K562 (cell line): ENCODE data around the gene TNIP1. TPM values are rescaled to one million over a fixed set of nuclear protein-coding genes. Genes with fewer than 3 reads are reported as not detected.

Experiments
- GABPB1 ChIP-seq: sonication (generic); formaldehyde crosslinking; IDR thresholded peaks from 2 replicates; pipeline ENCODE4 v1.8.0; 2022; ENCODE audit warnings: mild to moderate bottlenecking, missing genetic modification reagents
- KAT7 ChIP-seq: sonication (generic); formaldehyde crosslinking; IDR thresholded peaks from 2 replicates; pipeline ENCODE4 v1.8.0; 2022; ENCODE audit warnings: missing genetic modification reagents, mild to moderate bottlenecking, borderline replicate concordance
- SNIP1 ChIP-seq: fragments of 450-650 bp; IDR thresholded peaks from 2 replicates; pipeline ENCODE4 v1.7.1; 2017; ENCODE audit warnings: low read depth, mild to moderate bottlenecking
- SRF ChIP-seq, 2 experiments: fragments of 250-450, 450-650 bp in 1 of 2; sonication (Bioruptor Pico) in 1 of 2; sonication (generic) in 1 of 2; formaldehyde crosslinking; IDR thresholded peaks; 2 replicates each; pipeline versions ENCODE4 v1.5.0 to v1.5.1; 2020 to 2022; ENCODE audit warnings: mild to moderate bottlenecking in 1 of 2, missing genetic modification reagents in 1 of 2
- ZC3H11A ChIP-seq: IDR thresholded peaks from 2 replicates; pipeline ENCODE4 v1.6.1; 2012; ENCODE audit warnings: low read depth, low read length, improper control_type of control experiment
- ZKSCAN3 ChIP-seq: fragments of 250-450 bp; sonication (Bioruptor Pico); IDR thresholded peaks from 2 replicates; pipeline ENCODE4 v1.4.0; 2020
- ZNF174 ChIP-seq: fragments of 250-450 bp; sonication (Bioruptor Pico); IDR thresholded peaks from 2 replicates; pipeline ENCODE4 v1.4.0; 2020; ENCODE audit warnings: mild to moderate bottlenecking
- ZNF212 ChIP-seq: fragments of 450-650 bp; formaldehyde crosslinking; IDR thresholded peaks from 2 replicates; pipeline ENCODE4 v1.4.0; 2020; ENCODE audit warnings: mild to moderate bottlenecking
- ZNF431 ChIP-seq: sonication (generic); formaldehyde crosslinking; IDR thresholded peaks from 2 replicates; pipeline ENCODE4 v1.8.0; 2022; ENCODE audit warnings: mild to moderate bottlenecking, missing genetic modification reagents
- ZNF707 ChIP-seq: fragments of 250-450 bp; sonication (Bioruptor Pico); conservative IDR thresholded peaks from 2 replicates; pipeline ENCODE4 v1.8.0; 2022; ENCODE audit warnings: inconsistent platforms, mild to moderate bottlenecking, moderate library complexity
- polyA plus RNA-seq, 8 experiments: library from polyadenylated mRNA; depleted of rRNA in 4 of 8; stranded (reverse) in 5 of 8; unstranded in 3 of 8; fragments of >200 nt; fragmentation: Nextera tagmentation in 2 of 8; fragmentation: Illumina TruSeq in 1 of 8; extraction: Ambion mirVana in 2 of 8; extraction: Trizol in 1 of 8; gene quantifications; 2 replicates each; pipeline versions ENCODE4 v1.2.1 to v1.2.3, GENCODE V29; 2011 to 2014; ENCODE audit warnings: inconsistent platforms in 1 of 8, missing spikeins in 1 of 8
- total RNA-seq, 7 experiments: library from RNA; depleted of rRNA in 6 of 7; stranded (reverse); fragments of >200 nt in 6 of 7; fragmentation: Illumina TruSeq in 2 of 7; extraction: Trizol in 2 of 7; gene quantifications; 2 replicates each; pipeline versions ENCODE4 v1.2.1 to v1.2.3, GENCODE V29; 2011 to 2021; ENCODE audit warnings: low replicate concordance in 1 of 7
- TF ChIP-seq, protein P1 (sequence below): sonication (generic); formaldehyde crosslinking; IDR thresholded peaks from 2 replicates; pipeline ENCODE4 v1.8.1; 2023; ENCODE audit warnings: missing genetic modification reagents, mild to moderate bottlenecking, borderline replicate concordance
- TF ChIP-seq, protein P2 (sequence below): fragments of 200-600 bp; sonication (generic); IDR thresholded peaks from one replicate; pipeline ENCODE4 v1.6.1; 2012; ENCODE audit warnings: mild to moderate bottlenecking, low read depth, low read length, inconsistent platforms

The TNIP1 gene
- total and polyA plus RNA-seq, 9 of the 15 experiments (the other 6 are each of a cell fraction or from before 2014, with no cell fraction given), result 0.46 to 41.0 (median 24.6) TPM

DNA sequence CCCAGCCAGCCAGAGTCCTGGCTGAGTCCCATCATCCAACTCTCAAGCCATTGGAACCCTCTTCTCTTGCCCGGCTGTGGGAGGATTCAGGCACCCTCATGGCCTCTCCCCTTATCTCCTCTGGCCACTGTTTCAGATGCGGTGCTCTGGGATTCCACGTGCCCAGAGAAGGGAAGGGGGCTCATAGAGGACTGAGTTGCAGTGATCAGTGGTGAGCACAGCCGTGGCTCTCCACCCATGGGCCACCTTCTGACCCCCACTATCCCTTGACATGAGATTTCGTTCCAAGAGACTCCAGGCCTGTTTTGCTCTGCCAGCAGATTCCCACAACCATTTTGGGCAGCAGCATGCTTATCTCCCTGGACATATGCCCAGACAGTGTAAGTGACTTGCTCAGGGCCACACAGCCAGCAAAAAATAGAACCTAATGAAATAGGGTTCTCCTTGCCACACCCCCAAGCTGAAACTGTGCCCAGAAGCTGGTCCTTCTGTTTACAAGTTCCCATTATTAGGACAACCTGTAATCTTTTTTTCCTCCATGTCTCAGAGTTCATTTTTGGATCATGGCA lies 57.7 kb downstream of the TNIP1 start (continued):
- TF ChIP-seq, protein P1, sequence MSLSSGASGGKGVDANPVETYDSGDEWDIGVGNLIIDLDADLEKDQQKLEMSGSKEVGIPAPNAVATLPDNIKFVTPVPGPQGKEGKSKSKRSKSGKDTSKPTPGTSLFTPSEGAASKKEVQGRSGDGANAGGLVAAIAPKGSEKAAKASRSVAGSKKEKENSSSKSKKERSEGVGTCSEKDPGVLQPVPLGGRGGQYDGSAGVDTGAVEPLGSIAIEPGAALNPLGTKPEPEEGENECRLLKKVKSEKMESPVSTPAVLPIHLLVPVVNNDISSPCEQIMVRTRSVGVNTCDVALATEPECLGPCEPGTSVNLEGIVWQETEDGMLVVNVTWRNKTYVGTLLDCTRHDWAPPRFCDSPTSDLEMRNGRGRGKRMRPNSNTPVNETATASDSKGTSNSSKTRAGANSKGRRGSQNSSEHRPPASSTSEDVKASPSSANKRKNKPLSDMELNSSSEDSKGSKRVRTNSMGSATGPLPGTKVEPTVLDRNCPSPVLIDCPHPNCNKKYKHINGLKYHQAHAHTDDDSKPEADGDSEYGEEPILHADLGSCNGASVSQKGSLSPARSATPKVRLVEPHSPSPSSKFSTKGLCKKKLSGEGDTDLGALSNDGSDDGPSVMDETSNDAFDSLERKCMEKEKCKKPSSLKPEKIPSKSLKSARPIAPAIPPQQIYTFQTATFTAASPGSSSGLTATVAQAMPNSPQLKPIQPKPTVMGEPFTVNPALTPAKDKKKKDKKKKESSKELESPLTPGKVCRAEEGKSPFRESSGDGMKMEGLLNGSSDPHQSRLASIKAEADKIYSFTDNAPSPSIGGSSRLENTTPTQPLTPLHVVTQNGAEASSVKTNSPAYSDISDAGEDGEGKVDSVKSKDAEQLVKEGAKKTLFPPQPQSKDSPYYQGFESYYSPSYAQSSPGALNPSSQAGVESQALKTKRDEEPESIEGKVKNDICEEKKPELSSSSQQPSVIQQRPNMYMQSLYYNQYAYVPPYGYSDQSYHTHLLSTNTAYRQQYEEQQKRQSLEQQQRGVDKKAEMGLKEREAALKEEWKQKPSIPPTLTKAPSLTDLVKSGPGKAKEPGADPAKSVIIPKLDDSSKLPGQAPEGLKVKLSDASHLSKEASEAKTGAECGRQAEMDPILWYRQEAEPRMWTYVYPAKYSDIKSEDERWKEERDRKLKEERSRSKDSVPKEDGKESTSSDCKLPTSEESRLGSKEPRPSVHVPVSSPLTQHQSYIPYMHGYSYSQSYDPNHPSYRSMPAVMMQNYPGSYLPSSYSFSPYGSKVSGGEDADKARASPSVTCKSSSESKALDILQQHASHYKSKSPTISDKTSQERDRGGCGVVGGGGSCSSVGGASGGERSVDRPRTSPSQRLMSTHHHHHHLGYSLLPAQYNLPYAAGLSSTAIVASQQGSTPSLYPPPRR (CRISPR knock-in tag), result no peak
- TF ChIP-seq, protein P2, sequence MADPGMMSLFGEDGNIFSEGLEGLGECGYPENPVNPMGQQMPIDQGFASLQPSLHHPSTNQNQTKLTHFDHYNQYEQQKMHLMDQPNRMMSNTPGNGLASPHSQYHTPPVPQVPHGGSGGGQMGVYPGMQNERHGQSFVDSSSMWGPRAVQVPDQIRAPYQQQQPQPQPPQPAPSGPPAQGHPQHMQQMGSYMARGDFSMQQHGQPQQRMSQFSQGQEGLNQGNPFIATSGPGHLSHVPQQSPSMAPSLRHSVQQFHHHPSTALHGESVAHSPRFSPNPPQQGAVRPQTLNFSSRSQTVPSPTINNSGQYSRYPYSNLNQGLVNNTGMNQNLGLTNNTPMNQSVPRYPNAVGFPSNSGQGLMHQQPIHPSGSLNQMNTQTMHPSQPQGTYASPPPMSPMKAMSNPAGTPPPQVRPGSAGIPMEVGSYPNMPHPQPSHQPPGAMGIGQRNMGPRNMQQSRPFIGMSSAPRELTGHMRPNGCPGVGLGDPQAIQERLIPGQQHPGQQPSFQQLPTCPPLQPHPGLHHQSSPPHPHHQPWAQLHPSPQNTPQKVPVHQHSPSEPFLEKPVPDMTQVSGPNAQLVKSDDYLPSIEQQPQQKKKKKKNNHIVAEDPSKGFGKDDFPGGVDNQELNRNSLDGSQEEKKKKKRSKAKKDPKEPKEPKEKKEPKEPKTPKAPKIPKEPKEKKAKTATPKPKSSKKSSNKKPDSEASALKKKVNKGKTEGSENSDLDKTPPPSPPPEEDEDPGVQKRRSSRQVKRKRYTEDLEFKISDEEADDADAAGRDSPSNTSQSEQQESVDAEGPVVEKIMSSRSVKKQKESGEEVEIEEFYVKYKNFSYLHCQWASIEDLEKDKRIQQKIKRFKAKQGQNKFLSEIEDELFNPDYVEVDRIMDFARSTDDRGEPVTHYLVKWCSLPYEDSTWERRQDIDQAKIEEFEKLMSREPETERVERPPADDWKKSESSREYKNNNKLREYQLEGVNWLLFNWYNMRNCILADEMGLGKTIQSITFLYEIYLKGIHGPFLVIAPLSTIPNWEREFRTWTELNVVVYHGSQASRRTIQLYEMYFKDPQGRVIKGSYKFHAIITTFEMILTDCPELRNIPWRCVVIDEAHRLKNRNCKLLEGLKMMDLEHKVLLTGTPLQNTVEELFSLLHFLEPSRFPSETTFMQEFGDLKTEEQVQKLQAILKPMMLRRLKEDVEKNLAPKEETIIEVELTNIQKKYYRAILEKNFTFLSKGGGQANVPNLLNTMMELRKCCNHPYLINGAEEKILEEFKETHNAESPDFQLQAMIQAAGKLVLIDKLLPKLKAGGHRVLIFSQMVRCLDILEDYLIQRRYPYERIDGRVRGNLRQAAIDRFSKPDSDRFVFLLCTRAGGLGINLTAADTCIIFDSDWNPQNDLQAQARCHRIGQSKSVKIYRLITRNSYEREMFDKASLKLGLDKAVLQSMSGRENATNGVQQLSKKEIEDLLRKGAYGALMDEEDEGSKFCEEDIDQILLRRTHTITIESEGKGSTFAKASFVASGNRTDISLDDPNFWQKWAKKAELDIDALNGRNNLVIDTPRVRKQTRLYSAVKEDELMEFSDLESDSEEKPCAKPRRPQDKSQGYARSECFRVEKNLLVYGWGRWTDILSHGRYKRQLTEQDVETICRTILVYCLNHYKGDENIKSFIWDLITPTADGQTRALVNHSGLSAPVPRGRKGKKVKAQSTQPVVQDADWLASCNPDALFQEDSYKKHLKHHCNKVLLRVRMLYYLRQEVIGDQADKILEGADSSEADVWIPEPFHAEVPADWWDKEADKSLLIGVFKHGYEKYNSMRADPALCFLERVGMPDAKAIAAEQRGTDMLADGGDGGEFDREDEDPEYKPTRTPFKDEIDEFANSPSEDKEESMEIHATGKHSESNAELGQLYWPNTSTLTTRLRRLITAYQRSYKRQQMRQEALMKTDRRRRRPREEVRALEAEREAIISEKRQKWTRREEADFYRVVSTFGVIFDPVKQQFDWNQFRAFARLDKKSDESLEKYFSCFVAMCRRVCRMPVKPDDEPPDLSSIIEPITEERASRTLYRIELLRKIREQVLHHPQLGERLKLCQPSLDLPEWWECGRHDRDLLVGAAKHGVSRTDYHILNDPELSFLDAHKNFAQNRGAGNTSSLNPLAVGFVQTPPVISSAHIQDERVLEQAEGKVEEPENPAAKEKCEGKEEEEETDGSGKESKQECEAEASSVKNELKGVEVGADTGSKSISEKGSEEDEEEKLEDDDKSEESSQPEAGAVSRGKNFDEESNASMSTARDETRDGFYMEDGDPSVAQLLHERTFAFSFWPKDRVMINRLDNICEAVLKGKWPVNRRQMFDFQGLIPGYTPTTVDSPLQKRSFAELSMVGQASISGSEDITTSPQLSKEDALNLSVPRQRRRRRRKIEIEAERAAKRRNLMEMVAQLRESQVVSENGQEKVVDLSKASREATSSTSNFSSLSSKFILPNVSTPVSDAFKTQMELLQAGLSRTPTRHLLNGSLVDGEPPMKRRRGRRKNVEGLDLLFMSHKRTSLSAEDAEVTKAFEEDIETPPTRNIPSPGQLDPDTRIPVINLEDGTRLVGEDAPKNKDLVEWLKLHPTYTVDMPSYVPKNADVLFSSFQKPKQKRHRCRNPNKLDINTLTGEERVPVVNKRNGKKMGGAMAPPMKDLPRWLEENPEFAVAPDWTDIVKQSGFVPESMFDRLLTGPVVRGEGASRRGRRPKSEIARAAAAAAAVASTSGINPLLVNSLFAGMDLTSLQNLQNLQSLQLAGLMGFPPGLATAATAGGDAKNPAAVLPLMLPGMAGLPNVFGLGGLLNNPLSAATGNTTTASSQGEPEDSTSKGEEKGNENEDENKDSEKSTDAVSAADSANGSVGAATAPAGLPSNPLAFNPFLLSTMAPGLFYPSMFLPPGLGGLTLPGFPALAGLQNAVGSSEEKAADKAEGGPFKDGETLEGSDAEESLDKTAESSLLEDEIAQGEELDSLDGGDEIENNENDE, result no peak
- no peak for TF ChIP-seq ZC3H11A
- TF ChIP-seq ZKSCAN3 (CRISPR knock-in tag), result no peak
- TF ChIP-seq ZNF174 (CRISPR knock-in tag), result no peak
- TF ChIP-seq SNIP1, result no peak
- no peak for TF ChIP-seq ZNF431
- no peak for TF ChIP-seq ZNF707
- TF ChIP-seq SRF (CRISPR knock-in tag; IDR thresholded peaks at IDR 0.05), result no peak
- no peak for TF ChIP-seq GABPB1
- TF ChIP-seq ZNF212 (CRISPR knock-in tag), result no peak
- no peak for TF ChIP-seq KAT7 (CRISPR knock-in tag)
